Measurements from ENCODE around the gene SSBP2.
A peak's percentile ranks its signal among the peaks of the same experiment; 100 is the strongest.

The SSBP2 gene

GRCh38 chr5:81558188-81558587 lies 192.7 kb downstream of the SSBP2 start:
- Mint-ChIP-seq H3K9me3 (no peaks in the 10 kb centered on the region), H3K4me3 (no peak overlapping the region), H3K36me3 (peaks cover 1% of the 10 kb centered on the region), H3K4me1 (peaks cover 35% of the 10 kb centered on the region), H3K27ac (no peak overlapping the region), H3K27me3 (no peaks in the 10 kb centered on the region)

- peaks cover 35% of the 10 kb centered on the region for H3K4me1 Mint-ChIP-seq
- H3K9me3 Mint-ChIP-seq, result no peaks in the 10 kb centered on the region
- H3K27ac Mint-ChIP-seq, result no peak overlapping the region
- no peak overlapping the region for H3K4me3 Mint-ChIP-seq
- no peaks in the 10 kb centered on the region for H3K36me3 Mint-ChIP-seq
- H3K27me3 Mint-ChIP-seq, result no peaks in the 10 kb centered on the region
These were observed 194.1 kb downstream of the SSBP2 start for GRCh38 chr5:81556809-81557208.

DNA sequence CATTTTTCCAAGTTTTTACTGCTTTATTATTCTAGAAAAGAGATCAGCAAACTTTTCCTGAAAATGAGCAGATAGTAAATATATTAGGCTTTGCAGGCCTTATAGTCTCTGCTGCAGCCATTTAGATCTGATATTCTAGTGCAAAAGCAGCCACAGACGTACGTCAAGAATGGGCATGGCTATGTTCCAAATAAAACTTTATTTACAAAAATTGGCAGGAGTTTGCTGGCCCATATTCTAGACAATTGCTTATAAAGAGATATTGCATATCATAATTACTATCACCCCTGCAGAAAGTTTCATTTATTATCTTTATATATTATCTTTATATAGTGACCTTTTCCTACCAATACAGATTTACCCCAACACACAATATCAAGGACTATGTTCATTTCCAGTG lies 195.0 kb downstream of the SSBP2 start:
- Mint-ChIP-seq H3K4me3 (no peak overlapping the region), H3K27me3 (no peaks in the 10 kb centered on the region), H3K9me3 (no peaks in the 10 kb centered on the region), H3K36me3 (no peaks in the 10 kb centered on the region), H3K4me1 (peaks cover 35% of the 10 kb centered on the region), H3K27ac (no peak overlapping the region)

DNA sequence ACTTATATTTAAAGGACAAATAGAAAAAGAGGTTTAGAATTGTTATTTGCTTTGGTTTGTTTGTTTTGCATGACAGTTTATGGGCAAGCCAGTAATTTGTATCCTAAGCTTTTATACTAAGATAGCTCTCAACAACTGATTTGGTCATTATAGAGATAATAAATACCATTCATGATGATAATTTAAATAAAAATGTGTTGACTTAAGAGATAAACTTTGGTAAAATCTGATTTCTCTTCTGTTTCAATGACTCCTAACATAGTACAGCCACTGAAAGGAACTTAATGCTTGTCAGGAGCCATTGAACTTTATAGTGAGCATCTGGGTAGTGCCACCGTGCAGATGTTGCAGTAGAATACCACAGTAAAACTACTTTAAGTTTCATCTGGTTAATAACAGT lies 196.2 kb downstream of the SSBP2 start:
- Mint-ChIP-seq H3K9me3 (no peaks in the 10 kb centered on the region), H3K36me3 (peaks cover 2% of the 10 kb centered on the region), H3K4me3 (no peak overlapping the region), H3K27me3 (no peaks in the 10 kb centered on the region), H3K27ac (no peak overlapping the region), H3K4me1 (peaks cover 35% of the 10 kb centered on the region)

DNA sequence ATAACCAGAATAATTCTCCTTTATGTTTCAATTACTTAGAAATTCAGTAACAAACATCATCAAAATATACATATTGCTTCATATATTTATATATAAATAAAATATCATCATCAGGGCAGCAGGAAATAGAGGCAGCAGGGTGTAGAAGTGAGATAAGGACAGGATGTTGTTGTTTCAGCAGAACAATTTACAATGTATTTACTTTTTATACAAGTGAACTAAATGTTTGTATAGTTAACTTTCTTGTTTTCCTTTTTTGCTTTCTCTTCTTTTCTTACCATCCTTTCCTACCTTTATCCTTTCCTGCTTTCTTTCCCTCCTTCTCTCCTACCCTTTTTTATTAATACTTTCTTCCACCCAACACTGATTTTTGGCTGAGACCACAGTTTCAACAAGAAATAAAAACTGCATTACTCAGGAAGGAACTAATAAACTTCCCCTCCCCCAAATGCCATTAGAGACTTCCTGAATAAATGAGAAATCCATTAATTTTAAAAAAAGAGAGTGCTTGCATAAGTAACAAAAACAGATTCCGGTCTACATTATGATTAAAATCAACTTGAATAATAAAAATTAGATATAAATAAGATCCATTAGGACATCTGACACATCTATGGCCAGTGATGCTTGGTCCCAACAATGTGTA lies 197.2 kb downstream of the SSBP2 start:
- Mint-ChIP-seq H3K4me3 (no peak overlapping the region), H3K9me3 (no peaks in the 10 kb centered on the region), H3K36me3 (peaks cover 6% of the 10 kb centered on the region), H3K27ac (peak overlapping the region; percentile 43), H3K27me3 (no peaks in the 10 kb centered on the region), H3K4me1 (peaks cover 33% of the 10 kb centered on the region)

GRCh38 chr5:81552852-81553566 lies 197.9 kb downstream of the SSBP2 start:
- peaks cover 6% of the 10 kb centered on the region for H3K36me3 Mint-ChIP-seq
- no peaks in the 10 kb centered on the region for H3K27me3 Mint-ChIP-seq
- peaks cover 26% of the 10 kb centered on the region for H3K4me1 Mint-ChIP-seq
- H3K27ac Mint-ChIP-seq, result no peak overlapping the region
- H3K4me3 Mint-ChIP-seq, result no peak overlapping the region
- H3K9me3 Mint-ChIP-seq, result no peaks in the 10 kb centered on the region

DNA sequence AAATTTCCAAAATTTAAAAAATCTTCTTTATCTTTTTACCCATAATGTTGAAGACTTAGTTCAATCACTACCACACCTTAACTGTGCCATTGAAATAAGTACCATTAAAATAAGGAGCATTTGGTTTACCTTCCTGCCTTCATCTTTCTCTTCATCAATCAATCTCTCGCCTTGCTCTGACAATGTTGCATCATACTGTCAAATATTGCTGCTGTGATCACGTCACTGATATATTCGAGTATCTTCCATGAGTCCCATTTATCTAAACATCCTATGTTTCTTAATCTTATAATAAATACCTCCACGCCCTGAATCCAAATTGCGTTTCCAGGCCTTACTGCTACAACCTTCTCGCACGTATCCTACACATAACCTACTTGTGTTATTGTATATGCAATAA lies 201.8 kb downstream of the SSBP2 start:
- Mint-ChIP-seq H3K9me3 (no peaks in the 10 kb centered on the region), H3K4me3 (no peak overlapping the region), H3K27ac (no peak overlapping the region), H3K27me3 (no peaks in the 10 kb centered on the region), H3K4me1 (peaks cover 9% of the 10 kb centered on the region), H3K36me3 (peaks cover 10% of the 10 kb centered on the region)

DNA sequence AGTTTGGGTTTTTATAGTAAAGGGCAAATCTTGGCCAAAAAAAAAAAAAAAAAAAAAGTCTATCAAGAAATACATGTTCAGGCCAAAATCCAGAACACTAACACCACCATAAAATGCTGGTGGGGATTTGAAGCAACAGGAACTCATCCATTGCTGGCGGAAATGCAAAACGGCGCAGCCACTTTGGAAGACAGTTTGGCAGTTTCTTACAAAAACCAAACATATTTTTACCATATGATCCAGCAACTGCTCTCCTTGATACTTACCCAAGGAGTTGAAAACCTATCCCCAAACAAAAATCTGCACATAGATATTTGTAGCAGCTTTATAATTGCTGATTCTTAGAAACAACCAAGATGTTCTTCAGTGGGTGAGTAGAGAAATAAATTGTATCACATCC lies 203.9 kb downstream of the SSBP2 start:
- Mint-ChIP-seq H3K4me1 (peaks cover 4% of the 10 kb centered on the region), H3K27me3 (no peaks in the 10 kb centered on the region), H3K27ac (no peak overlapping the region), H3K9me3 (no peaks in the 10 kb centered on the region), H3K4me3 (no peak overlapping the region), H3K36me3 (peaks cover 10% of the 10 kb centered on the region)

- peaks cover 10% of the 10 kb centered on the region for H3K36me3 Mint-ChIP-seq
- no peaks in the 10 kb centered on the region for H3K27me3 Mint-ChIP-seq
- no peak overlapping the region for H3K27ac Mint-ChIP-seq
- H3K4me3 Mint-ChIP-seq, result no peak overlapping the region
- no peaks in the 10 kb centered on the region for H3K9me3 Mint-ChIP-seq
- peaks cover 14% of the 10 kb centered on the region for H3K4me1 Mint-ChIP-seq
These were observed 205.0 kb downstream of the SSBP2 start for GRCh38 chr5:81545911-81546310.

GRCh38 chr5:81544351-81545018 lies 206.4 kb downstream of the SSBP2 start:
- Mint-ChIP-seq H3K27me3 (no peaks in the 10 kb centered on the region), H3K36me3 (peaks cover 10% of the 10 kb centered on the region), H3K4me3 (no peak overlapping the region), H3K27ac (no peak overlapping the region), H3K4me1 (peaks cover 25% of the 10 kb centered on the region), H3K9me3 (no peaks in the 10 kb centered on the region)

GRCh38 chr5:81542242-81542641 lies 208.7 kb downstream of the SSBP2 start:
- H3K4me1 Mint-ChIP-seq, result peaks cover 47% of the 10 kb centered on the region
- peaks cover 6% of the 10 kb centered on the region for H3K36me3 Mint-ChIP-seq
- H3K27me3 Mint-ChIP-seq, result no peaks in the 10 kb centered on the region
- H3K9me3 Mint-ChIP-seq, result no peaks in the 10 kb centered on the region
- no peak overlapping the region for H3K4me3 Mint-ChIP-seq
- H3K27ac Mint-ChIP-seq, result no peak overlapping the region

GRCh38 chr5:81537905-81538547 lies 212.9 kb downstream of the SSBP2 start:
- Mint-ChIP-seq H3K27me3 (no peaks in the 10 kb centered on the region), H3K27ac (peak overlapping the region; percentile 92), H3K36me3 (peaks cover 4% of the 10 kb centered on the region), H3K9me3 (no peaks in the 10 kb centered on the region), H3K4me3 (peak overlapping the region; percentile 6), H3K4me1 (peaks cover 82% of the 10 kb centered on the region)

DNA sequence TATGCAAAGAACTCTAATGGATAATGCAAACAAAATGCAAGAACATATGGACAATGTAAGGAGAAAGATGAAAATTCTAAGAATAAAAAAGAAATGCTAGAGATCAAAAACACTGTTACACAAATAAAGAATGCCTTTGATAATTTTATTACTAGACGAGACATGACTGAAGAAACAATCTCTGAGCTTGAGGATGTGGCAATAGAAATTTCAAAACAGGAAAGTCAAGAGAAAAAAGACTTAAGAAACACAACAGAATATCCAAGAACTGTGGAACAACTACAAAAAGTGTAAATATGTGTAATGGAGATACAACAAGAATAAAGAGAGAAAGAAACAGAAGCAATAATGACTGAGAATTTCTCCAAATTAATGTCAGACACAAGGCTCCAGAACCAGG lies 216.5 kb downstream of the SSBP2 start:
- no peak overlapping the region for H3K4me3 Mint-ChIP-seq
- peaks cover 8% of the 10 kb centered on the region for H3K36me3 Mint-ChIP-seq
- peaks cover 81% of the 10 kb centered on the region for H3K4me1 Mint-ChIP-seq
- no peaks in the 10 kb centered on the region for H3K27me3 Mint-ChIP-seq
- peak overlapping the region; percentile 59 for H3K27ac Mint-ChIP-seq
- H3K9me3 Mint-ChIP-seq, result no peaks in the 10 kb centered on the region

- Mint-ChIP-seq H3K27ac (peak overlapping the region; percentile 59), H3K4me1 (peaks cover 77% of the 10 kb centered on the region), H3K9me3 (no peaks in the 10 kb centered on the region), H3K27me3 (no peaks in the 10 kb centered on the region), H3K36me3 (peaks cover 6% of the 10 kb centered on the region), H3K4me3 (no peak overlapping the region)
These were observed 217.1 kb downstream of the SSBP2 start for GRCh38 chr5:81533629-81534405.

DNA sequence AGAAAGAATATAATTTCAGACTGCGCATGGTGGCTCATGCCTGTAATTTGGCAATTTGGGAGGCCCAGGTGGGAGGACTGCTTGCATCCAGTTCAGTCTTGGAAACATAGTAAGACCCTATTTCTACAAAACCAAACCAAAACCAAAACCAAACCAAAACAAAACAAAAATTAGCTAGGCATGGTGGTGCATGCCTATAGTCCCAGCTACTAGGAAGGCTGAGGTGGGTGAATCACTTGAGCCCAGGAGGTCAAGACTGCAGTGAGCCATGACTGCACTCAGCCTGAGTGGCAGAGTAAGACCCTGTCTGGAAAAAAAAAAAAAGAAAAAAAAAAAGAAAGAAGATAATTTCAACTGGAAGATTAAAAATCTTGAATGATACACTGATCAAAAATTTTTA lies 220.0 kb downstream of the SSBP2 start:
- peaks cover 51% of the 10 kb centered on the region for H3K4me1 Mint-ChIP-seq
- no peak overlapping the region for H3K4me3 Mint-ChIP-seq
- no peaks in the 10 kb centered on the region for H3K9me3 Mint-ChIP-seq
- H3K27ac Mint-ChIP-seq, result no peak overlapping the region
- H3K27me3 Mint-ChIP-seq, result no peaks in the 10 kb centered on the region
- peaks cover 14% of the 10 kb centered on the region for H3K36me3 Mint-ChIP-seq

Measured in activated naive CD4-positive, alpha-beta T cell treated with anti-CD3 and anti-CD28 coated beads, Interleukin-2, amount 50 U/mL, for 24 hours (primary cell).